GM19099 (cell line): ENCODE measurements around the gene INPP5F.

Source experiments
- POLR2A ChIP-seq: IDR thresholded peaks from 3 replicates; pipeline ENCODE4 v1.6.1; 2011; ENCODE audit warnings: low read depth; ENCODE audit not compliant: insufficient read length; ENCODE audit errors: extremely low read depth

INPP5F gene

GRCh38 chr10:119812684-119813083, 86.8 kb downstream of the INPP5F start:
- no peak for TF ChIP-seq POLR2A

GRCh38 chr10:119815671-119816070, 89.8 kb downstream of the INPP5F start:
- TF ChIP-seq POLR2A, result no peak

- TF ChIP-seq POLR2A, result no peak
Observed at GRCh38 chr10:119817991-119818888, 92.4 kb downstream of the INPP5F start.

GRCh38 chr10:119818889-119819270, 93.0 kb downstream of the INPP5F start:
- TF ChIP-seq POLR2A, result no peak

- no peak for TF ChIP-seq POLR2A
Observed at GRCh38 chr10:119821182-119821581, 95.3 kb downstream of the INPP5F start.

- TF ChIP-seq POLR2A, result no peak
Observed at GRCh38 chr10:119824299-119824698, 98.4 kb downstream of the INPP5F start.

GRCh38 chr10:119826771-119827170, 100.9 kb downstream of the INPP5F start:
- TF ChIP-seq POLR2A, result no peak

- no peak for TF ChIP-seq POLR2A
Observed at GRCh38 chr10:119827430-119827829, 101.6 kb downstream of the INPP5F start.

- no peak for TF ChIP-seq POLR2A
Observed at GRCh38 chr10:119829429-119829828, 103.6 kb downstream of the INPP5F start.

- no peak for TF ChIP-seq POLR2A
Observed at GRCh38 chr10:119830851-119831250, 105.0 kb downstream of the INPP5F start.

GRCh38 chr10:119831656-119832055, 105.8 kb downstream of the INPP5F start:
- TF ChIP-seq POLR2A, result no peak

- no peak for TF ChIP-seq POLR2A
Observed at GRCh38 chr10:119832951-119833350, 107.1 kb downstream of the INPP5F start.

- TF ChIP-seq POLR2A, result no peak
Observed at GRCh38 chr10:119834188-119834587, 108.3 kb downstream of the INPP5F start.

- no peak for TF ChIP-seq POLR2A
Observed at GRCh38 chr10:119845656-119846055, 119.8 kb downstream of the INPP5F start.

- no peak for TF ChIP-seq POLR2A
Observed at GRCh38 chr10:119849031-119849789, 123.4 kb downstream of the INPP5F start.

GRCh38 chr10:119849944-119850343, 124.1 kb downstream of the INPP5F start:
- TF ChIP-seq POLR2A, result no peak

- no peak for TF ChIP-seq POLR2A
Observed at GRCh38 chr10:119852277-119852676, 126.4 kb downstream of the INPP5F start.

- TF ChIP-seq POLR2A, result no peak
Observed at GRCh38 chr10:119852822-119853221, 127.0 kb downstream of the INPP5F start.
